IMR-90 (cell line): ENCODE results near the gene GPR149. TPM values are rescaled to one million over a fixed set of nuclear protein-coding genes. Genes with fewer than 3 reads are reported as not detected.
A peak's percentile ranks its signal among the peaks of the same experiment; 100 is the strongest.

Experiments
- ATAC-seq: fragments of 200-7000 bp; cut with Tn5 transposase; 2 replicates; pipeline ENCODE4 v1.9.1; 2020; ENCODE audit warnings: low read depth, mild to moderate bottlenecking, moderate library complexity
- BruUV-seq: library from RNA; stranded (reverse); fragments of 400-500 nt; replicated peaks from 2 replicates; lab custom pipeline; 2021; lab: Mats Ljungman, UMichigan
- CTCF ChIA-PET: fragments of 300-600 bp; formaldehyde crosslinking; extraction: SDS; loops from one replicate; lab custom pipeline; 2021; ENCODE audit warnings: antibody characterized with exemption; lab: Yijun Ruan, JAX
- POLR2A ChIA-PET: fragments of 300-600 bp; sonication (Branson Sonifier 250); formaldehyde crosslinking; loops from one replicate; lab custom pipeline; 2022; ENCODE audit warnings: antibody characterized with exemption; ENCODE audit not compliant: unreplicated experiment; lab: Charles Lee
- DNase-seq: peaks from one replicate; pipeline ENCODE4 v3.0.0; 2013
- H2AFZ ChIP-seq: replicated peaks from 2 replicates; pipeline ENCODE3; 2013; ENCODE audit warnings: low read length, mild to moderate bottlenecking; ENCODE audit not compliant: poor library complexity
- H2AK5ac ChIP-seq: 2 replicates; pipeline ENCODE4 v1.6.1; 2013; ENCODE audit warnings: low read depth, low read length, inconsistent platforms
- H2AK9ac ChIP-seq: replicated peaks from 2 replicates; pipeline ENCODE3; 2013; ENCODE audit warnings: mild to moderate bottlenecking, low read depth, low read length, moderate library complexity; ENCODE audit not compliant: poor library complexity
- H2BK120ac ChIP-seq: 2 replicates; pipeline ENCODE4 v1.6.1; 2013; ENCODE audit warnings: low read depth, low read length, inconsistent platforms
- H2BK15ac ChIP-seq: 3 replicates; pipeline ENCODE4 v1.6.1; 2013; ENCODE audit warnings: low read depth, low read length, inconsistent platforms
- H2BK20ac ChIP-seq: 2 replicates; pipeline ENCODE4 v1.6.1; 2013; ENCODE audit warnings: low read depth, mild to moderate bottlenecking, inconsistent platforms, low read length, moderate library complexity
- H2BK5ac ChIP-seq: 2 replicates; pipeline ENCODE4 v1.6.1; 2013; ENCODE audit warnings: mild to moderate bottlenecking, low read depth, low read length, inconsistent platforms; ENCODE audit not compliant: poor library complexity, severe bottlenecking
- H3K14ac ChIP-seq: replicated peaks from 2 replicates; pipeline ENCODE4 v1.6.1; 2013; ENCODE audit warnings: low read depth, low read length, inconsistent platforms
- H3K18ac ChIP-seq: 2 replicates; pipeline ENCODE4 v1.6.1; 2013; ENCODE audit warnings: low read depth, low read length, control low read depth
- H3K23ac ChIP-seq: 2 replicates; pipeline ENCODE4 v1.6.1; 2013; ENCODE audit warnings: low read depth, low read length, inconsistent platforms
- H3K27ac ChIP-seq: 2 replicates; pipeline ENCODE4 v1.5.1; 2013; ENCODE audit warnings: mild to moderate bottlenecking, control low read depth, low read length; ENCODE audit not compliant: insufficient read depth
- H3K27me3 ChIP-seq: 2 replicates; pipeline ENCODE4 v1.6.1; 2013; ENCODE audit warnings: low read length; ENCODE audit not compliant: control insufficient read depth, insufficient read depth
- H3K36me3 ChIP-seq: 2 replicates; pipeline ENCODE4 v1.6.1; 2013; ENCODE audit warnings: low read length, mixed read lengths; ENCODE audit not compliant: control insufficient read depth, insufficient read depth
- H3K4ac ChIP-seq: 2 replicates; pipeline ENCODE4 v1.6.1; 2013; ENCODE audit warnings: low read depth, low read length, inconsistent platforms
- H3K4me1 ChIP-seq: 2 replicates; pipeline ENCODE4 v1.6.1; 2013; ENCODE audit warnings: low read length, mixed read lengths; ENCODE audit not compliant: control insufficient read depth, insufficient read depth
- H3K4me2 ChIP-seq: 2 replicates; pipeline ENCODE4 v1.6.1; 2013; ENCODE audit warnings: low read depth, mild to moderate bottlenecking, control low read depth, low read length, moderate library complexity
- H3K4me3 ChIP-seq: 2 replicates; pipeline ENCODE4 v1.5.1; 2013; ENCODE audit warnings: low read depth, mild to moderate bottlenecking, control low read depth, low read length, moderate library complexity; ENCODE audit not compliant: insufficient read depth
- H3K56ac ChIP-seq: 2 replicates; pipeline ENCODE4 v1.6.1; 2013; ENCODE audit warnings: low read length, inconsistent platforms; ENCODE audit not compliant: insufficient read depth; ENCODE audit errors: extremely low read depth
- H3K79me1 ChIP-seq, 2 experiments: 2 replicates each; pipeline ENCODE4 v1.6.1; 2013; ENCODE audit warnings: low read length in 2 of 2, inconsistent platforms in 1 of 2, low read depth in 1 of 2
- H3K9ac ChIP-seq: 2 replicates; pipeline ENCODE4 v1.6.1; 2013; ENCODE audit warnings: low read depth, low read length, control low read depth
- H3K9me1 ChIP-seq: 2 replicates; pipeline ENCODE4 v1.6.1; 2013; ENCODE audit warnings: low read length, inconsistent platforms; ENCODE audit not compliant: insufficient read depth
- H3K9me3 ChIP-seq: 2 replicates; pipeline ENCODE4 v1.6.1; 2013; ENCODE audit warnings: low read length; ENCODE audit not compliant: control insufficient read depth, insufficient read depth
- H4K20me1 ChIP-seq: 2 replicates; pipeline ENCODE4 v1.6.1; 2013; ENCODE audit warnings: low read length, inconsistent platforms; ENCODE audit not compliant: insufficient read depth
- H4K5ac ChIP-seq: 2 replicates; pipeline ENCODE4 v1.6.1; 2013; ENCODE audit warnings: mild to moderate bottlenecking, low read depth, low read length, control low read depth
- H4K8ac ChIP-seq, 2 experiments: 2 replicates each; pipeline ENCODE4 v1.6.1; 2013; ENCODE audit warnings: low read depth in 2 of 2, low read length in 2 of 2, control low read depth in 1 of 2, inconsistent platforms in 1 of 2
- H4K91ac ChIP-seq: 2 replicates; pipeline ENCODE4 v1.6.1; 2013; ENCODE audit warnings: low read depth, low read length, inconsistent platforms; ENCODE audit not compliant: insufficient read depth
- CHD1 ChIP-seq: IDR thresholded peaks from 2 replicates; pipeline ENCODE4 v1.6.1; 2012; ENCODE audit warnings: low read depth, low read length, improper control_type of control experiment
- MAZ ChIP-seq: IDR thresholded peaks from 2 replicates; pipeline ENCODE4 v1.6.1; 2012; ENCODE audit warnings: low read depth, mild to moderate bottlenecking, low read length, improper control_type of control experiment, moderate library complexity, borderline replicate concordance
- POLR2A ChIP-seq: IDR thresholded peaks from 2 replicates; pipeline ENCODE4 v1.6.1; 2012; ENCODE audit warnings: mild to moderate bottlenecking, low read depth, low read length
- RFX5 ChIP-seq: IDR thresholded peaks from 2 replicates; pipeline ENCODE4 v1.8.0; 2012; ENCODE audit warnings: low read depth, mild to moderate bottlenecking, low read length, moderate library complexity
- WGBS, 2 experiments: methylation state at CpG; one replicate each; pipeline versions ENCODE4 v1.1.5 to v1.1.7; 2013; ENCODE audit warnings: missing lambda C conversion rate in 2 of 2; ENCODE audit not compliant: insufficient read length in 1 of 2; ENCODE audit errors: extremely low coverage in 2 of 2; 5-methylcytosine and 5-hydroxymethylcytosine counted together
- dilution Hi-C: fragments of 300-500 bp; cut with HindIII; formaldehyde crosslinking; loops from one replicate; pipeline ENCODE4 v1.14.3; 2018; ENCODE audit warnings: low sequenced_read_pairs; ENCODE audit not compliant: unreplicated experiment
- in situ Hi-C: fragments of 300-500 bp; cut with MboI; formaldehyde crosslinking; loops from 3 replicates; pipeline ENCODE4 v1.14.3; 2019; ENCODE audit warnings: low sequenced_read_pairs, inconsistent platforms, mixed read lengths
- intact Hi-C: fragments of 100-400 bp; cut with micrococcal nuclease; formaldehyde crosslinking; loops from 2 replicates; pipeline ENCODE4 v1.10.0; 2022
- polyA plus RNA-seq, 3 experiments: library from polyadenylated mRNA; depleted of rRNA; stranded (reverse); fragments of >200 nt; gene quantifications; 2 replicates each; pipeline ENCODE4 v1.2.3, GENCODE V29; 2012; ENCODE audit warnings: low replicate concordance in 1 of 3
- total RNA-seq: library from RNA; depleted of rRNA; stranded (reverse); fragments of >200 nt; gene quantifications from 2 replicates; pipeline ENCODE4 v1.2.3, GENCODE V29; 2012

The GPR149 gene
- total and polyA plus RNA-seq, 2 of the 4 experiments (the other 2 are of a cell fraction), result not detected

- WGBS, 2 experiments, result 83% methylated on average over 1 of the region's 5 CpGs; no CpG with 5 or more reads in 1 of the 2 experiments
- no peak overlapping the region for H2AK5ac ChIP-seq
- TF ChIP-seq CHD1 (no peak), POLR2A (no peak), MAZ (no peak), RFX5 (no peak)
- H3K4me3 ChIP-seq, result no peak overlapping the region
- no peaks in the 10 kb centered on the region for H3K9me3 ChIP-seq
- no peak overlapping the region for H2BK5ac ChIP-seq
- H3K27me3 ChIP-seq, result no peaks in the 10 kb centered on the region
- H3K9ac ChIP-seq, result no peak overlapping the region
- H2BK15ac ChIP-seq, result no peak overlapping the region
- peaks cover 2% of the 10 kb centered on the region; the same call in 1 of the 2 replicates for H3K36me3 ChIP-seq
- in situ Hi-C loops (no loop called here), dilution Hi-C loops (no loop called here), intact Hi-C loops (no loop called here)
- H4K8ac ChIP-seq, result peak overlapping the region in 1 of 2 experiments; percentile 35; a peak in 1 of 4 replicates
- no peaks in the 10 kb centered on the region; the same call in none of the 2 replicates for H3K9me1 ChIP-seq
- H3K4me1 ChIP-seq, result peaks cover 4% of the 10 kb centered on the region
- no peak overlapping the region; the same call in 1 of the 2 replicates for H3K4me2 ChIP-seq
- no peak overlapping the region for H2AFZ ChIP-seq
- no peak for DNase-seq
- no peak overlapping the region for H2AK9ac ChIP-seq
- POLR2A ChIA-PET, result interaction anchor here (0.5 kb wide), 1 partner anchor 482 kb away, joined by 5 read pairs; no protein-coding TSS in a partner anchor
- no peak overlapping the region for H2BK20ac ChIP-seq
- no peak overlapping the region for H2BK120ac ChIP-seq
- BruUV-seq, result no TSS peak
- no peak overlapping the region for H3K14ac ChIP-seq
- no peak overlapping the region for H3K4ac ChIP-seq
- CTCF ChIA-PET, result no interaction called here
- no peak overlapping the region for H4K91ac ChIP-seq
- no peak overlapping the region for H3K27ac ChIP-seq
- peak; percentile 61; the same call in 1 of the 2 replicates for ATAC-seq
- no peak overlapping the region for H3K18ac ChIP-seq
- no peak overlapping the region for H4K5ac ChIP-seq
- no peak overlapping the region; the same call in 1 of the 2 replicates for H3K23ac ChIP-seq
- H3K79me1 ChIP-seq, result peaks cover 13 to 49% of the 10 kb centered on the region in 2 experiments; a peak in 3 of 4 replicates
- H3K56ac ChIP-seq, result no peak overlapping the region
- H4K20me1 ChIP-seq, result peaks cover 33% of the 10 kb centered on the region; the same call in 1 of the 2 replicates
Measured at GRCh38 chr3:154316974-154317767, 112.8 kb downstream of the GPR149 start.
